K562 (cell line): ENCODE measurements around the gene TBC1D1. TPM values are rescaled to one million over a fixed set of nuclear protein-coding genes. Genes with fewer than 3 reads are reported as not detected.

ENCODE experiments used
- ATAC-seq: fragments of 200-7000 bp; cut with Tn5 transposase; 3 replicates; pipeline ENCODE4 v1.9.1; 2020; ENCODE audit warnings: moderate library complexity
- BruUV-seq: library from RNA; stranded (reverse); fragments of 400-500 nt; replicated peaks from 2 replicates; lab custom pipeline; 2021; lab: Mats Ljungman, UMichigan
- CTCF ChIA-PET: fragments of 300-600 bp; formaldehyde crosslinking; extraction: SDS; loops from one replicate; lab custom pipeline; 2021; ENCODE audit warnings: low intra/inter-chr PET ratio; lab: Yijun Ruan, JAX
- POLR2A ChIA-PET: fragments of 300-600, 350-650 bp; sonication (Branson Sonifier 250); formaldehyde crosslinking; extraction: SDS; loops from one replicate; lab custom pipeline; 2021; ENCODE audit warnings: antibody characterized with exemption, inconsistent platforms; lab: Yijun Ruan, JAX
- DNase-seq, 4 experiments: peaks; one replicate each; pipeline versions ENCODE4 v3.0.0 to v3.0.0-alpha.2; 2011 to 2018; ENCODE audit warnings: low spot score in 3 of 4, mixed read lengths in 3 of 4; ENCODE audit errors: extremely low read depth in 1 of 4
- FAIRE-seq: peaks from 2 replicates; lab custom pipeline; 2011; peaks lifted over from hg19 to GRCh38; lab: Jason Lieb, UNC
- H2AFZ ChIP-seq: 2 replicates; pipeline ENCODE4 v1.6.0; 2011; ENCODE audit warnings: low read depth, low read length, control low read depth, inconsistent platforms
- H3K27ac ChIP-seq: fragments of 200-600 bp; 3 replicates; pipeline ENCODE4 v1.8.0; 2011; ENCODE audit warnings: low read depth, mild to moderate bottlenecking, control low read depth, inconsistent platforms, low read length, moderate library complexity, mixed read lengths; ENCODE audit errors: extremely low read depth
- H3K27me3 ChIP-seq, 2 experiments: fragments of 300-600 bp in 1 of 2; 2 replicates in 1 of 2; 3 replicates in 1 of 2; pipeline versions ENCODE4 v1.6.0 to v1.8.0; 2011; ENCODE audit warnings: inconsistent platforms in 2 of 2, low read length in 2 of 2, mild to moderate bottlenecking in 1 of 2, mixed read lengths in 1 of 2, moderate library complexity in 1 of 2; ENCODE audit not compliant: control insufficient read depth in 2 of 2, insufficient read depth in 2 of 2
- H3K36me3 ChIP-seq: fragments of 300-600 bp; 3 replicates; pipeline ENCODE4 v1.8.0; 2011; ENCODE audit warnings: mild to moderate bottlenecking, low read length, inconsistent platforms; ENCODE audit not compliant: control insufficient read depth, insufficient read depth
- H3K4me1 ChIP-seq, 2 experiments: fragments of 200-600 bp in 1 of 2; replicated peaks in 1 of 2; 2 replicates in 1 of 2; 3 replicates in 1 of 2; pipeline versions ENCODE4 v1.5.1 to v1.8.0; 2011; ENCODE audit warnings: inconsistent platforms in 2 of 2, low read length in 2 of 2, mild to moderate bottlenecking in 1 of 2, mixed read lengths in 1 of 2, moderate library complexity in 1 of 2; ENCODE audit not compliant: control insufficient read depth in 2 of 2, insufficient read depth in 2 of 2
- H3K4me2 ChIP-seq: 2 replicates; pipeline ENCODE4 v1.6.1; 2011; ENCODE audit warnings: low read length, control low read depth, inconsistent platforms, mixed read lengths; ENCODE audit not compliant: insufficient read depth
- H3K4me3 ChIP-seq: fragments of 200-600 bp; sonication (generic), shearing (Covaris generic); 2 replicates; pipeline ENCODE4 v1.5.1; 2016; ENCODE audit warnings: control low read depth, inconsistent platforms
- H3K79me2 ChIP-seq: fragments of 200-600 bp; 3 replicates; pipeline ENCODE4 v1.8.0; 2011; ENCODE audit warnings: low read length, inconsistent platforms; ENCODE audit not compliant: control insufficient read depth, insufficient read depth
- H3K9ac ChIP-seq, 2 experiments: 2 replicates each; pipeline versions ENCODE4 v1.6.0 to v1.6.1; 2011; ENCODE audit warnings: low read depth in 2 of 2, low read length in 2 of 2, control low read depth in 1 of 2, inconsistent platforms in 1 of 2, mild to moderate bottlenecking in 1 of 2, mixed read lengths in 1 of 2; ENCODE audit not compliant: insufficient read depth in 1 of 2
- H3K9me1 ChIP-seq: one replicate; pipeline ENCODE4 v1.6.0; 2011; ENCODE audit warnings: inconsistent platforms, mild to moderate bottlenecking, low read length, moderate library complexity; ENCODE audit not compliant: control insufficient read depth, insufficient read depth
- H3K9me3 ChIP-seq: replicated peaks from 2 replicates; pipeline ENCODE4 v1.5.1; 2011; ENCODE audit warnings: low read depth, low read length, inconsistent platforms; ENCODE audit not compliant: control insufficient read depth, insufficient read depth
- H4K20me1 ChIP-seq: replicated peaks from 2 replicates; pipeline ENCODE4 v1.6.1; 2011; ENCODE audit warnings: low read length, inconsistent platforms, mixed read lengths; ENCODE audit not compliant: control insufficient read depth, insufficient read depth
- BMI1 ChIP-seq: fragments of 150-350 bp; IDR thresholded peaks from 2 replicates; pipeline ENCODE4 v1.6.1; 2014; ENCODE audit warnings: low read length
- CHD4 ChIP-seq: fragments of 200-600 bp; sonication (generic); IDR thresholded peaks from 3 replicates; pipeline ENCODE4 v1.6.1; 2012; ENCODE audit warnings: low read depth, mild to moderate bottlenecking, mixed read lengths, low read length, inconsistent platforms; ENCODE audit not compliant: insufficient read depth, insufficient replicate concordance, poor library complexity, severe bottlenecking
- E2F3 ChIP-seq: fragments of 250-450 bp; sonication (Bioruptor Pico); IDR thresholded peaks from 2 replicates; pipeline ENCODE4 v1.4.0; 2020; ENCODE audit warnings: mild to moderate bottlenecking
- GTF2F1 ChIP-seq: IDR thresholded peaks from 2 replicates; pipeline ENCODE4 v1.6.1; 2011; ENCODE audit warnings: low read depth, low read length, improper control_type of control experiment
- JUND ChIP-seq, 2 experiments: IDR thresholded peaks; 2 replicates in 1 of 2; 3 replicates in 1 of 2; pipeline ENCODE4 v1.6.1; 2011; ENCODE audit warnings: borderline replicate concordance in 2 of 2, low read depth in 2 of 2, low read length in 2 of 2, improper control_type of control experiment in 1 of 2, missing biosample characterization in 1 of 2, missing genetic modification characterization in 1 of 2, missing genetic modification reagents in 1 of 2
- NBN ChIP-seq: fragments of 450-650 bp; IDR thresholded peaks from 2 replicates; pipeline ENCODE4 v1.6.1; 2016; ENCODE audit warnings: low read depth, mild to moderate bottlenecking
- NCOA1 ChIP-seq: fragments of 450-650 bp; IDR thresholded peaks from 2 replicates; pipeline ENCODE4 v1.6.1; 2016; ENCODE audit warnings: low read depth
- POLR2AphosphoS2 ChIP-seq: IDR thresholded peaks from 2 replicates; pipeline ENCODE4 v1.6.1; 2012; ENCODE audit warnings: low read length, improper control_type of control experiment
- RBM14 ChIP-seq: fragments of 200-400 bp; formaldehyde crosslinking; IDR thresholded peaks from 2 replicates; pipeline ENCODE4 v1.6.1; 2018; ENCODE audit warnings: low read depth, mild to moderate bottlenecking, low read length, moderate library complexity, borderline replicate concordance; ENCODE audit not compliant: insufficient read depth
- SMARCB1 ChIP-seq: IDR thresholded peaks from 2 replicates; pipeline ENCODE4 v1.6.1; 2011; ENCODE audit warnings: improper control_type of control experiment, low read depth; ENCODE audit not compliant: insufficient read length
- SP2 ChIP-seq: IDR thresholded peaks from 2 replicates; pipeline ENCODE4 v1.6.1; 2011; ENCODE audit warnings: mild to moderate bottlenecking, low read depth, low read length, moderate library complexity; ENCODE audit not compliant: poor library complexity, severe bottlenecking; ENCODE audit errors: extremely low read depth
- SPI1 ChIP-seq: IDR thresholded peaks from 2 replicates; pipeline ENCODE4 v1.6.1; 2011; ENCODE audit warnings: low read depth, low read length, control low read depth, borderline replicate concordance
- TAF9B ChIP-seq: fragments of 450-650 bp; IDR thresholded peaks from 2 replicates; pipeline ENCODE4 v1.6.1; 2018; ENCODE audit warnings: mild to moderate bottlenecking; ENCODE audit not compliant: partially characterized antibody
- ZNF133 ChIP-seq: fragments of 250-450 bp; sonication (Bioruptor Pico); IDR thresholded peaks from 2 replicates; pipeline ENCODE4 v1.4.0; 2020; ENCODE audit warnings: mild to moderate bottlenecking
- ZNF184 ChIP-seq: sonication (generic); formaldehyde crosslinking; IDR thresholded peaks from 2 replicates; pipeline ENCODE4 v1.5.0; 2020; ENCODE audit warnings: missing genetic modification reagents
- WGBS: fragments of 100-300 bp; shearing (Covaris generic); methylation state at CpG from one replicate; pipeline ENCODE4 v1.1.6; 2016; ENCODE audit warnings: low coverage, mixed read lengths; ENCODE audit not compliant: insufficient coverage; ENCODE audit errors: missing lambda C conversion rate; 5-methylcytosine and 5-hydroxymethylcytosine counted together
- in situ Hi-C: fragments of 300-500 bp; cut with MboI; formaldehyde crosslinking; loops from 4 replicates; pipeline ENCODE4 v1.15.0; 2018; ENCODE audit warnings: inconsistent platforms, mixed read lengths
- intact Hi-C: fragments of 100-400 bp; cut with micrococcal nuclease; formaldehyde crosslinking; loops from 2 replicates; pipeline ENCODE4 v1.14.2; 2022
- polyA plus RNA-seq, 8 experiments: library from polyadenylated mRNA; depleted of rRNA in 4 of 8; stranded (reverse) in 5 of 8; unstranded in 3 of 8; fragments of >200 nt; fragmentation: Nextera tagmentation in 2 of 8; fragmentation: Illumina TruSeq in 1 of 8; extraction: Ambion mirVana in 2 of 8; extraction: Trizol in 1 of 8; gene quantifications; 2 replicates each; pipeline versions ENCODE4 v1.2.1 to v1.2.3, GENCODE V29; 2011 to 2014; ENCODE audit warnings: inconsistent platforms in 1 of 8, missing spikeins in 1 of 8
- total RNA-seq, 7 experiments: library from RNA; depleted of rRNA in 6 of 7; stranded (reverse); fragments of >200 nt in 6 of 7; fragmentation: Illumina TruSeq in 2 of 7; extraction: Trizol in 2 of 7; gene quantifications; 2 replicates each; pipeline versions ENCODE4 v1.2.1 to v1.2.3, GENCODE V29; 2011 to 2021; ENCODE audit warnings: low replicate concordance in 1 of 7
- TF ChIP-seq, protein P1 (sequence below): IDR thresholded peaks from 2 replicates; pipeline ENCODE4 v1.6.1; 2016; ENCODE audit warnings: missing genetic modification characterization, missing compliant biosample characterization
- TF ChIP-seq, protein P2 (sequence below), 3 experiments: fragments of 200-800 bp in 1 of 3; sonication (Bioruptor generic) in 1 of 3; sonication (generic) in 1 of 3; formaldehyde crosslinking in 1 of 3; IDR thresholded peaks; 2 replicates each; pipeline versions ENCODE4 v1.6.1 to v1.8.0; 2016 to 2022; ENCODE audit warnings: mild to moderate bottlenecking in 2 of 3, missing compliant biosample characterization in 2 of 3, missing genetic modification characterization in 2 of 3, missing genetic modification reagents in 1 of 3

Gene TBC1D1
- total and polyA plus RNA-seq, 9 of the 15 experiments (the other 6 are each of a cell fraction or from before 2014, with no cell fraction given), result 0.59 to 14.2 (median 8.8) TPM

DNA sequence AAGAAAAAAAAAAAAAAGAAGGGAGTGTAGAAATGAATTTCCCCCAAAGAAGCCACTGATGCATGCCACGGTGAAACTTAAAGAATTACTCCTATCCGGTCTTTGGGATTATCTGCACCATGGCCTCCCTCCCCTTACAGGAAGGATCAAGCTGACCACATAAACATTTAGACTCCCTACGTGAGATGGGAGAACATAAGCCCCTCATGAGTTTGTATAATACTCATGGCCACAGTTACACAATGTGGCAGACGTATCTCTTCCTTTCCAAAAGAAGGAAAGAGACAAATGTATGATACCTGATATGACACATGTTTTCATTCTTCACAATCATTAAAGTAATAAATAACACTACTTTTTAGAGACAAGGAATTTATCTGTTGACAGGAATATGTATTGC lies 66.1 kb downstream of the TBC1D1 start:
- no TSS peak for BruUV-seq
- FAIRE-seq, result no peak

More for the DNA sequence above, 66.1 kb downstream of the TBC1D1 start:
- Histone ChIP-seq H3K9me1 (no peaks in the 10 kb centered on the region), H3K36me3 (no peaks in the 10 kb centered on the region), H3K27me3 (peaks cover 11 to 12% of the 10 kb centered on the region in 2 experiments), H3K27ac (no peak overlapping the region), H3K4me3 (no peak overlapping the region), H3K4me1 (no peaks in the 10 kb centered on the region), H3K79me2 (no peaks in the 10 kb centered on the region), H4K20me1 (no peaks in the 10 kb centered on the region), H2AFZ (no peak overlapping the region), H3K9me3 (no peaks in the 10 kb centered on the region), H3K9ac (no peak overlapping the region), H3K4me2 (no peak overlapping the region)
- 0% methylated on average over 4 of the region's 4 CpGs for WGBS
- ChIA-PET POLR2A (no interaction called here), CTCF (no interaction called here)
- intact Hi-C loops (no loop called here), in situ Hi-C loops (no loop called here)
- TF ChIP-seq POLR2AphosphoS2, result no peak
- TF ChIP-seq BMI1, result no peak
- no peak for TF ChIP-seq SPI1
- TF ChIP-seq JUND (IDR thresholded peaks at IDR 0.05; ENCODE audit: borderline replicate concordance, low read depth, low read length), result no peak
- no peak for TF ChIP-seq JUND (tag; IDR thresholded peaks at IDR 0.05; ENCODE audit: borderline replicate concordance, low read depth, low read length)
- TF ChIP-seq GTF2F1, result no peak
- TF ChIP-seq E2F3 (CRISPR knock-in tag), result no peak
- no peak for TF ChIP-seq ZNF133 (CRISPR knock-in tag)
- TF ChIP-seq CHD4, result no peak
- no peak for TF ChIP-seq NBN
- TF ChIP-seq, protein P1, sequence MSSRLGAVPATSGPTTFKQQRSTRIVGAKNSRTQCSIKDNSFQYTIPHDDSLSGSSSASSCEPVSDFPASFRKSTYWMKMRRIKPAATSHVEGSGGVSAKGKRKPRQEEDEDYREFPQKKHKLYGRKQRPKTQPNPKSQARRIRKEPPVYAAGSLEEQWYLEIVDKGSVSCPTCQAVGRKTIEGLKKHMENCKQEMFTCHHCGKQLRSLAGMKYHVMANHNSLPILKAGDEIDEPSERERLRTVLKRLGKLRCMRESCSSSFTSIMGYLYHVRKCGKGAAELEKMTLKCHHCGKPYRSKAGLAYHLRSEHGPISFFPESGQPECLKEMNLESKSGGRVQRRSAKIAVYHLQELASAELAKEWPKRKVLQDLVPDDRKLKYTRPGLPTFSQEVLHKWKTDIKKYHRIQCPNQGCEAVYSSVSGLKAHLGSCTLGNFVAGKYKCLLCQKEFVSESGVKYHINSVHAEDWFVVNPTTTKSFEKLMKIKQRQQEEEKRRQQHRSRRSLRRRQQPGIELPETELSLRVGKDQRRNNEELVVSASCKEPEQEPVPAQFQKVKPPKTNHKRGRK (tag), result no peak
- no peak for TF ChIP-seq ZNF184 (CRISPR knock-in tag)
- TF ChIP-seq RBM14, result no peak
- TF ChIP-seq TAF9B, result no peak
- no peak for TF ChIP-seq SMARCB1
- TF ChIP-seq NCOA1, result no peak
- TF ChIP-seq SP2, result no peak
- TF ChIP-seq, protein P2, sequence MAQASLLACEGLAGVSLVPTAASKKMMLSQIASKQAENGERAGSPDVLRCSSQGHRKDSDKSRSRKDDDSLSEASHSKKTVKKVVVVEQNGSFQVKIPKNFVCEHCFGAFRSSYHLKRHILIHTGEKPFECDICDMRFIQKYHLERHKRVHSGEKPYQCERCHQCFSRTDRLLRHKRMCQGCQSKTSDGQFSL (CRISPR knock-in tag; IDR thresholded peaks at IDR 0.05), result no peak
- TF ChIP-seq, protein P2 (tag; IDR thresholded peaks at IDR 0.05), result no peak
- ATAC-seq, result no peak
- DNase-seq, result no peak
